K562 treated with DMSO at 1 percent for 12 hours (cell line): ENCODE results near the gene QPRT. TPM values are rescaled to one million over a fixed set of nuclear protein-coding genes. Genes with fewer than 3 reads are reported as not detected.

Source experiments
- total RNA-seq: library from RNA; unstranded; fragments of 300-600 nt; gene quantifications from 2 replicates; pipeline ENCODE4 v1.2.3, GENCODE V29; 2022; ENCODE audit not compliant: insufficient read depth

Gene QPRT
- 174 TPM in 2 replicates for total RNA-seq

DNA sequence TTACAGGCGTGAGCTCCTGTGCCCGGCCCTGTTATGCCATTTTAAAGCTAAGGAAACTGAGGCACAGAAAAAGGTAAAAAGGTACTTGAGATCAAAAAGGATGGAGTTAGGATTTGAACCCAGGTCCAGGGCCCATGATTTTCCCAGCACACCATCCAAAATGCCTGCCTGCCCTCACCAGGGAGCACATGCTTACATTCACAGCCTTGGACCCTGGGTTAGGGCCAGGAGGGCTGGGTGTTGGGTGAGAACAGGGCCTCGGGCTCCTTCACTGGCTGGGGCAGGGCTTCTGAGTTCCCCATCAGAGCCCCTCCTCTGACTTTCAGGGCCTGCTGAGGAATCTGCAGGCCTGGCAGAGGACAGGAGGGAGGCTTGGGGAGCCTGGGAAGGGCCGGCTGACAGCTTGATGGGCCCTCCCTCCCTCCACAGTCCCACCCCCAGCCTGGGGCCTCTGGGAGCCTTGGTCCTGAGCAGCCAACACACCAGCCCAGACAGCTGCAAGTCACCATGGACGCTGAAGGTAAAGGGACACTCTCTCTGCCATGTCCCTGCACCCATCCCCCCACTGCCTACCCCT, at the start of gene QPRT:
Gene QPRT (plus strand): TSS at position 490 of the 577 bp plus-strand sequence. CDS start 18 bp downstream, at position 508.

DNA sequence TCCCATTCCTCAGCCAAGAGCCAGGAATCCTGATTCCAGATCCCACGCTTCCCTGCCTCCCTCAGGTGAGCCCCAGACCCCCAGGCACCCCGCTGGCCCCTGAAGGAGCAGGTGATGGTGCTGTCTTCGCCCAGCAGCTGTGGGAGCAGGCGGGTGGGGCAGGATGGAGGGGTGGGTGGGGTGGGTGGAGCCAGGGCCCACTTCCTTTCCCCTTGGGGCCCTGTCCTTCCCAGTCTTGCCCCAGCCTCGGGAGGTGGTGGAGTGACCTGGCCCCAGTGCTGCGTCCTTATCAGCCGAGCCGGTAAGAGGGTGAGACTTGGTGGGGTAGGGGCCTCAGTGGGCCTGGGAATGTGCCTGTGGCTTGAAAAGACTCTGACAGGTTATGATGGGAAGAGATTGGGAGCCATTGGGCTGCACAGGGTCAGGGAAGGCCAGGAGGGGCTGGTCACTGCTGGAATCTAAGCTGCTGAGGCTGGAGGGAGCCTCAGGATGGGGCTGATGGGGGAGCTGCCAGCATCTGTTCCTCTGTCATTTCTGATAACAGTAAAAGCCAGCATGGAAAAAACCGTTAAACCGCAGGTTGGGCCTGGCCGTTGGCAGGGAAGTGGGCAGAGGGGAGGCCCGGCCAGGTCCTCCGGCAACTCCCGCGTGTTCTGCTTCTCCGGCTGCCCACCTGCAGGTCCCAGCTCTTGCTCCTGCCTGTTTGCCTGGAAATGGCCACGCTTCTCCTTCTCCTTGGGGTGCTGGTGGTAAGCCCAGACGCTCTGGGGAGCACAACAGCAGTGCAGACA, 15.8 kb upstream of the QPRT start, which contains the start of gene SPN:
Gene SPN (plus strand): TSS at position 232 of the 791 bp plus-strand sequence. CDS start 482 bp downstream, at position 714.

DNA sequence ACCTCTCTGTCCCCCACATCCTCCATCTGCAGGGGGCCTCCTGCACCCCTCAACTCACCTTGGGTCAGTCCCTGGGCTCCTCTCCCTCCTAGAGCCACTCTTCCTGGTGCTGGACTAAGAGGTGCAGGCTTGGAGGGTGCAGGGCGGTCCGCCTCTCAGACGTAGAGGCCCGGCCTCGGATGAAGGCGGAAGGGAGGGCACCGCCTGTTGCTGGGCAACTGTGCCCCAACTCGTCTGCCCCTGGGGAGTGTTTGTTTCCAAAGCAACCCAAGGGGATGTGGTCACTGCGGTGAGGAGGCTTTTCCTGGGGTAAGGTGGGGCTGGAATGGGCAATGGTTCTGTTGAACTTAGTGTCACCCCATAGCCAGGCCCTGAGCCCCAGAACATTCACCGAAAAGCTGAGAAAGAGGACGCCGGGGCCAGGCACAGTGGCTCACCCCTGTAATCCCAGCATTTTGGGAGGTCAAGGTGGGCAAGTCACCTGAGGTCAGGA, 66.9 kb downstream of the QPRT start, which contains the start of gene C16orf54:
Gene C16orf54 (minus strand): TSS at position 138 of the 493 bp plus-strand sequence. CDS start 1,039 bp downstream, outside the sequence.

Other genes with a start within 250 kb of the QPRT start
- 13.0 and 16.6 TPM in 2 replicates for gene BOLA2, start 224.8 kb upstream of the QPRT start, total RNA-seq
- gene SLX1B, start 224.6 kb upstream of the QPRT start, total RNA-seq, result 35.2 and 49.6 TPM in 2 replicates
- gene SULT1A4, start 219.3 kb upstream of the QPRT start, total RNA-seq, result 16.1 and 17.2 TPM in 2 replicates
- 9.1 and 29.3 TPM in 2 replicates for gene NPIPB12, start 172.8 kb upstream of the QPRT start, total RNA-seq
- gene SPN, start 15.9 kb upstream of the QPRT start, total RNA-seq, result 43.8 and 109 TPM in 2 replicates
- not detected in 2 replicates for gene C16orf54, start 66.8 kb downstream of the QPRT start, total RNA-seq
- not detected in 2 replicates for gene ZG16, start 99.1 kb downstream of the QPRT start, total RNA-seq
- gene KIF22, start 111.6 kb downstream of the QPRT start, total RNA-seq, result 116 and 135 TPM in 2 replicates
- 261 and 270 TPM in 2 replicates for gene MAZ, start 127.3 kb downstream of the QPRT start, total RNA-seq
- gene PRRT2, start 133.0 kb downstream of the QPRT start, total RNA-seq, result 0.38 and 1.3 TPM in 2 replicates
- 36.1 and 48.1 TPM in 2 replicates for gene PAGR1, start 137.0 kb downstream of the QPRT start, total RNA-seq
- 4.6 TPM in 2 replicates for gene MVP, start 141.3 kb downstream of the QPRT start, total RNA-seq
- 87.8 and 89.1 TPM in 2 replicates for gene CDIPT, start 184.0 kb downstream of the QPRT start, total RNA-seq
- 2.8 and 3.6 TPM in 2 replicates for gene SEZ6L2, start 220.4 kb downstream of the QPRT start, total RNA-seq
- not detected in 2 replicates for gene ASPHD1, start 221.3 kb downstream of the QPRT start, total RNA-seq
- 27.1 and 44.6 TPM in 2 replicates for gene KCTD13, start 247.0 kb downstream of the QPRT start, total RNA-seq